ENCODE results near the gene SETD4.

Gene SETD4

GRCh38 chr21:36008505-36008904, 51.8 kb downstream of the SETD4 start:
- no peak for DNase-seq (ENCODE audit: low read depth in 2 of 2)

- DNase-seq (ENCODE audit: low read depth in 2 of 2), result no peak
Measured at GRCh38 chr21:36005879-36006400, 54.4 kb downstream of the SETD4 start.

- no peak for DNase-seq (ENCODE audit: low read depth in 2 of 2)
Measured at GRCh38 chr21:36005018-36005417, 55.3 kb downstream of the SETD4 start.

GRCh38 chr21:36004441-36004840, 55.9 kb downstream of the SETD4 start:
- no peak for DNase-seq (ENCODE audit: low read depth in 2 of 2)

GRCh38 chr21:36003776-36004175, 56.5 kb downstream of the SETD4 start:
- no peak for DNase-seq (ENCODE audit: low read depth in 2 of 2)

- DNase-seq (ENCODE audit: low read depth in 2 of 2), result no peak
Measured at GRCh38 chr21:35996217-35996616, 64.1 kb downstream of the SETD4 start.

GRCh38 chr21:35995522-35996088, 64.7 kb downstream of the SETD4 start:
- DNase-seq (ENCODE audit: low read depth in 2 of 2), result no peak

- no peak for DNase-seq (ENCODE audit: low read depth in 2 of 2)
Measured at GRCh38 chr21:35994613-35995012, 65.7 kb downstream of the SETD4 start.

GRCh38 chr21:35993875-35994490, 66.3 kb downstream of the SETD4 start:
- DNase-seq (ENCODE audit: low read depth in 2 of 2), result no peak

- DNase-seq (ENCODE audit: low read depth in 2 of 2), result no peak
Measured at GRCh38 chr21:35991131-35991530, 69.2 kb downstream of the SETD4 start.

GRCh38 chr21:35990609-35991008, 69.7 kb downstream of the SETD4 start:
- no peak for DNase-seq (ENCODE audit: low read depth in 2 of 2)

- DNase-seq (ENCODE audit: low read depth in 2 of 2), result no peak
Measured at GRCh38 chr21:35989138-35989735, 71.1 kb downstream of the SETD4 start.

- DNase-seq (ENCODE audit: low read depth in 2 of 2), result no peak
Measured at GRCh38 chr21:35988416-35989137, 71.7 kb downstream of the SETD4 start.

- no peak for DNase-seq (ENCODE audit: low read depth in 2 of 2)
Measured at GRCh38 chr21:35987475-35987874, 72.9 kb downstream of the SETD4 start.

GRCh38 chr21:35984654-35985361, 75.5 kb downstream of the SETD4 start:
- no peak for DNase-seq (ENCODE audit: low read depth in 2 of 2)

Data from stimulated activated CD4-positive, alpha-beta T cell treated with anti-CD3 and anti-CD28 coated beads, Interleukin-4, amount 100 ng/mL, for 48 hours (primary cell).